HPDE6-E6E7 (cell line): ENCODE results near the gene CYTL1.
"Not testable (repeated sequence)": the region's sequence is repeated elsewhere in the genome, so short reads cannot be mapped to it uniquely, and the experiment has no call there.

Source experiments
- DNase-seq: peaks from one replicate; pipeline ENCODE4 v3.0.0; 2011; ENCODE audit warnings: missing footprints; ENCODE audit errors: extremely low spot score

CYTL1 gene, protein sequence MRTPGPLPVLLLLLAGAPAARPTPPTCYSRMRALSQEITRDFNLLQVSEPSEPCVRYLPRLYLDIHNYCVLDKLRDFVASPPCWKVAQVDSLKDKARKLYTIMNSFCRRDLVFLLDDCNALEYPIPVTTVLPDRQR

DNA sequence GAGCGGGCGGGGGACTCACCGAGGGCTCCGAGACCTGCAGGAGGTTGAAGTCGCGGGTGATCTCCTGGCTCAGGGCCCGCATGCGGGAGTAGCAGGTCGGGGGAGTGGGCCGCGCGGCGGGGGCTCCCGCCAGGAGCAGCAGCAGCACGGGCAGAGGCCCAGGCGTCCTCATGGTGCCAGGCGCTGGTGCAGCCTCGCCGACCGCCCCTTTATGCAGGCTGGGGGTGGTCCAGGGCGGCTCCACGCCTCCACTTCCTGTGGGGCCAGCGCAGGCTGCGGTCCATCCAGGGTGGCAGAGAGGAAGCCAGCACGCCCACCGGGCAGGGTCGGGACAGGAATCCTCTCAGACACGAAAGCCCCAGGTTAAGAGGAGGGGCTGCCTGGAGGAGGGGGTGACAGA, at the start of gene CYTL1:
TSS of gene CYTL1 (minus strand) at position 185 of the 400 bp plus-strand sequence. CDS start at position 172, 13 bp downstream.
- DNase-seq: no peak

DNA sequence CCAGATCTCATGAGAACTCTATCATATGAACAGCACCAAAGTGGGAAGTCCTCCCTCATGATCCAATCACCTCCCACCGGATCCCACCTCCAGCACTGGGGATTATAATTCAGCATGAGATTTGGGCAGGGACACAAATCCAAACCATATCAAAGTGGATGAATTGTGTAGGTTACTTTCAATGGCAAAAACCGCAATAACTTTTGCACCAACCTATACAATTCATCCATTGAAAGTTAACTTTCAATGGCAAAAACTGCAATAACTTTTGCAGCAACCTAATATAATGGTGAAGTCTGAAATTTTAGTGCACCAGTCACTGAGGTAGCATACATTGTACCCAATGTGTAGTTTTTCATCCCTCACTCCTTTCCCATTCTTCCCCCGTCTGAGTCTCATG, 48.6 kb upstream of the CYTL1 start:
- DNase-seq: no peak

DNA sequence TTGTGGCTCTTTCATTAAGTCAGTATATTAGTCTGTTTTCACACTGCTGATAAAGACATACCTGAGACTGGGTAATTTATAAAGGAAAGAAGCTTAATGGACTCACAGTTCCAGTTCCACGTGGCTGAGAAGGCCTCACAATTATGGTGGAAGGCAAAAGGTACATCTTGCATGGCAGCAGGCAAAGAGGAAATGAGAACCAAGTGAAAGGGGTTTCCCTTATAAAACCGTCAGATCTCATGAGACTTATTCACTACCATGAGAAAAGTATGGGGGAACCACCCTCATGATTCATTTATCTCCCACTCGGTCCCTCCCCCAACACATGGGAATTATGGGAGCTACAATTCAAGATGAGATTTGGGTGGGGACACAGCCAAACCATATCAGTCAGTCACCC, 47.7 kb upstream of the CYTL1 start:
- DNase-seq: not testable (repeated sequence)

DNA sequence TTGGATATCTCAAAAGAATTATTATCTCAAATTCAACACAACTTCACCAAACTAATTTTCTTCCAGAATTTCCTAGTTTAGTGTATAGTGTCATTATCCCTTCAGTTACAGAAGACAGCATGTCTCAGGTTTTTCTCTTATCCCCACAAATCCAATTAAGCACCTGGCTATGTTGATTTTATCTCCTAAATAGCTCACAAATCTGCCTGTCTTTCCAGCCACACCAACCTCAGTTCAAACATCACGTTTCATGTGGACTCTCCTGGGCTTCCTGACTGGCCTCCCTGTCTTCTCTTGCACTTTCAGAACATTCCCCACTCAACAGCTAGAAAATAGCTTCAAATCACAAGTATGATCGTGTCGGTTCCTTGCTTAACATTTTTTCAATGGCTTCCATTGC, 46.8 kb upstream of the CYTL1 start:
- DNase-seq: no peak

DNA sequence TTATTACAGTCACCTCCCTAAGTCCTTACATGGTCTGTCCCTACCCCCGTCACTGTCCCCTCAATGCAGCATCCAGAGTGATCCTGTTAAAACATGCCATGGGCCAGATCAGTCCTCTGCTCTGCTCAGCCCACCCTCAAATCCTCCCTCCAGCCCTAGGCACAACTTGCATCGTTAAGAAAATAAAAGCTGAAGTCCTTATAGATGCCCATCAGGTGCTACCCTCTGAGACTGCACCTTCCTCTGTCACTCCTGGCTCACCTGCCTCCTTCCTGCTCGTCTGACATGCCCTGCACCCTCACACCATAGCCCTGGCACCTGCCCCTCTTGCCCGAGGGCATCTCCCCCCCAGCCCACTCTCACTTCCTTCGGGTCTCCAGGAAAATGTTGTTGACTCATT, 36.2 kb upstream of the CYTL1 start:
- no peak for DNase-seq

DNA sequence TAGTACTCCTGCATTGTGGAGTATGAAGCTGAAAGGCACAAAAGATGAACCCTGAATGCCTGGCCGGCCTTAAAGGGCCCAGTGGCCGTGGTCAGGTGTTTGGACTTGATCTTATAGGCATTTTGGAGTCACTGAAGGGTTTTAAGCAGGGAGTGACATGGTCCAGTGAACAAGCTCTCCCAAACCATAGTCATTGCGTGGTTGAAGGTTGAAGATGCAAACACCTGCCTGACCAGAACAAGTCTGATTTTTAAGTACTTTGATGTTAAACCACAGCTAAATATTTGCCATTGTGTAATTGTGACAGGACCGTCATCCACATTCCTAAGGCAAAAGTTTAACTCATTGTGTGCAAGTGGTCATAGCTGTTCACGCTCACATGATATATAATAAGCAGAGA, 35.3 kb upstream of the CYTL1 start:
- no peak for DNase-seq

DNA sequence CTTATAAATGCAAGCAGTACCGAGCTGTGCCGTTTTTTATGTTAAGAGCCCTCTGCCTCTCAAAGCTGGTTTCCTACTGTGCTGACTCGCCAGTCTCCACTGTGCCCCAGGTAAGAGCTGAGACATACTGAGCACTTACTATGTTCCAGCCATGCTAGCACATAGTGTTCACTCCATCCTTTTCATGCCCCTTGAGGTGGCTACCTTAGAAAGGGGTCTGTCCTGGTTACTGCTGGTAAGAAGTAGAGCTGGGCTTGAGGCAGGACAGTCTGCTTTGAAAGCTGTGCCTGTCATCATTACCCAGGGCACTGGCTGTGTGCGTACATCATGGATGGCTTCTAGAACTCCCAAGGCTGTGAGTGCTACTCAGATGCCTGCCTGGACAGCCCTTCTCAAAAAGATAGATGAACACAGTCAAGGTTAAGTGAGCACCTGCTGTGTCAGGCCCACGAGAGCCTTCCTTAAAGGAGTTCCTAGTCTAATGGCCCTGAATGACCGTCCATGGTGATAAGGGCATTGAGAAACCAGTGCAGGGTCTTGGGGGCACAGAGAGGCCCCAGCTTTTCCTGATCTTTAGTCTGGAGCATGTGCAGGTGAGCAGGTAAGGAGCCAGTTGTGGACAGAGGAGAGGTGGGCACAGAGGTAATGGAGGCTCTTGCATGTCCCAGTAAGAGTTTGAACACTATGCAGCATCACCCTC, 33.6 kb upstream of the CYTL1 start:
- no peak for DNase-seq

DNA sequence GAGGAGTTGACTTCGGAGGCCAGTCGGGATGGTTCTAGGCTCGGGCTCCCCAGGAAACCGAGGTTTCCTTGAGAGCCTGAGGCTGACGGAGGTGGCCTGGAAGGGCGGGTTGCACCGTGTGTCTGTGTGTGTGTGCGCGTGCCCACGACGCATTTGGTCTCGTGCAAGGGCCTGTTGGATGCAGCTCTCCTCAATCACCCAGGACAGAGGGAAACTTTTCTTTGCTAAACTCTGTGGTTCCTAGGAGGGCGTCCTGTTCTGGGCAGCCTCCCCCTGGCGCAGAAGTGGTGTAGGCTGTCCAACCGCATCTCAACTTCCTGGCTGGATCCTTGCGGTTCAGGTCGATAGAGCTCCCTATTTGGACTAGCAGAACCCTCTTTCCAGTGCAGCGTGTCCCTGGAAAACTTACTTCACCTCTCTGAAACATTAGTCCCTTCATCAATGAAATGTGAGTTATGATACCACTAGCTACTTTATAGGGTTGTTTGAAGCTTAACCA, 33.0 kb upstream of the CYTL1 start:
- no peak for DNase-seq

DNA sequence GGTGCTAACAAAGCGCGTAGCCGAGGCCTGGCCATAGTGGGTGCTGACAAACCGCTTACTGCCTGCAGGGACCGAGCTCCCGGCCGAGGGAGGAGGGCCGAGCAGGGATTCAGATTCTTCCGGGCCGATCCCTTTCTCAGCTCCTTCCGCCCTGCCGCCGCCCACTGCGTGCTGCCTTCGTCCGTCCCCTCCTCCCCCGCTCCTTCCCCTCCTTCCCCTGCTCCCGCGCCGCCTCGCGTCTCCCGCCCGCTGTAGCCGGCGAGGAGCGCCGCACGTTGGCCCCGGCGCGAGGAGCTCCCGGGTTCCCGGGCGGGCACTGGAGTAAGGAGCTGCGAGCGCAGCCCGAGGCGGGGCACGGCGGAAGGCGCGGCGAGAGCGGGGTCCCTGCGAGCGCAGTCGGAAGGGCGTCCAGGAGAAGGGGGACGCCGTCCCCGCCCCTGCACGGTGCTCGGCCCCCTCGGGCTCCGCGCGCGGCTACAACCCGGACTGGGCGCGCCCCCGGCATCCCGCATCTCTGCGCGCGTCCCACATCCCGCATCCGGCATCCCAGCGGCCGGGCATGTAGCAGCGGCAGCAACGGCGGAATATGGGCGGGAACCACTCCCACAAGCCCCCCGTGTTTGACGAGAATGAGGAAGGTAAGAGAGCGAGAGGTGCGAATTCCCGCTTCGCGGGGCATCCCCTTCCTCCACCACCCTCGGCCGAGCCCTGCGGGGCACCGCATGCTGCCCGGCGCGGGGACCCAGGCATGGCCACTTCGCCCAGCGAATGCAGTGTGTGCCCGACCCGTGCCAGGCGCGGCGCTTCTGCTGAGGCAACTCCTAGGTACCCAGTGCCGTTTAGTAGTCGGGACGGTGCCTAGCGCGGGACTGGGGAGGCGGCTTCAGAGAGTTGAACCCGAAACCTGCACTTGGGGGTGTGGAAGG, 32.3 kb upstream of the CYTL1 start, which contains the start of gene STK32B:
TSS of gene STK32B (plus strand) at position 203 of the 926 bp plus-strand sequence.
- DNase-seq: no peak

DNA sequence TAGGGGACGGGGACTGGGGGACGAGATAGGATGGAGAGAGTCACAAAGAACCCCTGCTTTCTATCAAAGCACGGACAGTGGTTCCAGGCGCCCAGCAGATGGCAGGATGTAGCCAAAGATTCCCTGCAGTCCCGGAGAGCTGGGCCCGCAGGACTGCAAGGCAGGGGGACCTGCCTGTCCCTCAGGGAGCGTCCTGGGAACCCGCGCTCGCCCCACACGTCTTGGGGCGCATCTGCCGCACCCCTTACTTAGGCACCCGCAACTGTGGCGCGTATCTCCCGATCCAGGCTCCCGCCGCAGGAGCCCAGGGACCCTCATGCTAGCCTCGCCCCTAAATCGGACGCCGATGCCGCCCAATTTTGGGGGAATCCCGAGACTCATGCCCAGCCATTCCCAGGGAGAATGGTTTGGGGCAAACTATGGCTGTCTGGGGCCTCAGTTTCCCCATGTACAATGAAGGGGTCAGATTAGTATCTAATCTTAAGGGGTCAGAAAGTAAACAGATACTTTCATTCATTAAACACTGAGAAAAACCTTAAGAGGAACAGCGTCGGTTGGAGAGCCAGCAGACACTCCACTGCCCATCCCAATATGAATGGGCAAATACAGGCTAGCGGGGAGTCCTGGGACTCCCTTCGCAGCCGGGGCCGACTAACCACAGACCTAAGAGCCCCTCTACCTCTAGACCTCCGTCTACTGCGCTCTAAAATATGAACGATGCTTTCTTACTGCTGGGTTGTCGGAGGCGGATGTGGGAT, 31.4 kb upstream of the CYTL1 start:
- peak; percentile 46 for DNase-seq

DNA sequence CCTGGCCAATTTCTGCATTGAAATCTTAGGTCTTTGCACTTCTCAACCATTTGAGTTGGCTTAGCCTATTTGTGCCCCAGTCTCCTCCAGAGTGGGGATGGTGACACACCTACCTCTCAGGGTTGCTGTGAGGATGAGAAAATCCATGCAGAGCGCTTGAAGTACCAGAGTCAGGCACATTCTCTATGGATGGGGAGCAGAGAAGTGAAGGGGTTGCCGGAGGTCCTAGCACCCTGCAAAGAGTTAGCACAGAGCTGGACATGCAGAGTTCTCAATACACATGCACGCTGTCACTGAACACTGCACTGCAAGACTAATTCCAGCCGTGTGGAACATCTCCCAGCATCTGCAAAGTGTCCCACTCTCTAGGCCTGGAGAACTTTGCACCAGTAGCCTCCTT, 29.5 kb upstream of the CYTL1 start:
- DNase-seq: no peak

DNA sequence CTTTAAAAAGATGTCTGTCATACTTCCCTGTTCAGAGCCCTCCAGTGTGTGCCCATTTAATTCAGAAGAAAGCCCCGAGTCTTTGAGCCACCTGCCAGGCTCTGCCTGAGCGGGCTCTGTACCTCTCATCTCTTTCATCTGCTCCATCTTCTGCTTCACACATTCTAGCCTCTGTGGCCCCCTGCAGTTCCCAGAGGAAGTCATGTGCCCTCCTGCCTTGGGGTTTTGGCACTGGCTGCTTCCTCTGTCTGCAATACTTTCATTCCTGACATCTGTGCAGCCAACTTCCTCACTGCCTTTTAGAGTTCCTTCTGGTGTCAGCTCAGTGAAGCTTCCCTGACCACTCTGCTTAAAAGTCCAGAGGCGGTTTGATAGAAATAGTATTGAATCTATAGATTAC, 25.8 kb upstream of the CYTL1 start:
- DNase-seq: no peak

DNA sequence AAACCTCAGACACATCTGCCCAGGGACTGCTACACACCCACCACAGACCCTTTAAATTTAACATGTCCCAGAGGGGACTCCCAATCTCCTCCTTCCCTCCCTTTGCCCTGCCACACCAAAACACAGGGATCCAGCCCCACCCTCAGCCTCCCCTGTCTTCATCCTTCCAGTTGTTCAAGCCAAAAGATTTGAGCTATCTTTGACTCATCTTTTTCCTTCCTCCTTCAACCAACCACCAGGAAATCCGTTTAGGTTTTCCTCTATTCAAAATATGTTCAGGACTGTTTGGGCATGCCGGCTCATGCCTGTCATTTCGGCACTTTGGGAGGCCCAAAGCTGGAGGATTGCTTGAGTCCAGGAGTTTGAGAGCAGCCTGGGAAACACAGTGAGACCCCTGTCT, 25.1 kb upstream of the CYTL1 start:
- no peak for DNase-seq

DNA sequence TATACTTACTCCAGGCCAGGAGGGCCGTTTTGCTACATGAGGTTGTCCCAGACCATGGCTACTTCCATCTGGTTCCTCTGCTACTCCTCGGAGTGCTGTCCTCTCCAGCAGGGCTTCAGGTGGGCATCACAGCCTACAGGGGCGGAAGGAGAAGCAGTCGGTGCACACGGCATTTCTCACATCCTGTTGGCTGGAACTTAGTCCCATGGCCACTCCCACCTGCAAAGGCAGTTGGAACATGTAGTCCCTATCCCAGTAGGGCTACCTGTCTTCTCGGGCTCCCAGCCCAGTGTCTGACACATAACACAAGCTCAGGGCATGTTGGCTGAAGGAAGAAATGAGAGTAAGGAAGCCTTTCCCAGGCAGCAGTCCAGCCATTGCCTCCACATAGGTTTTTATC, 24.3 kb upstream of the CYTL1 start:
- DNase-seq: no peak

DNA sequence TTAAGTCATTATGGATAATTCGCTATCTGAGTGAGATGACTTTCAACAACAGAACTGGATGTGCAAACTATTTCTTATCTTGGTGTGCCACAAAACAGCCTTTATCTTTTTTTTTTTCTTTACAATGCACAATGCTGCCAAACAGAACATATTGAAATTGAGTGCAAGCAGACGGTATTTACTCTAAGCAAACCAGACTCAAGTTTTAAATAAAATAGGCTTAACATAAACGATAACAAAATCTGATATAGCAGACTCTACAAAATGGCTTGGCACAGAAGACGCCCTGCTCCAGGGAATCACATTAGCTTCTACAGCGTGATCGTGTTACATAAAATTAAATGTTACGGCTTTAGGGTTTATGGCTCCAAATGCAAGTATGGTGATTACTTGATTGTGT, 22.4 kb upstream of the CYTL1 start:
- DNase-seq: no peak

DNA sequence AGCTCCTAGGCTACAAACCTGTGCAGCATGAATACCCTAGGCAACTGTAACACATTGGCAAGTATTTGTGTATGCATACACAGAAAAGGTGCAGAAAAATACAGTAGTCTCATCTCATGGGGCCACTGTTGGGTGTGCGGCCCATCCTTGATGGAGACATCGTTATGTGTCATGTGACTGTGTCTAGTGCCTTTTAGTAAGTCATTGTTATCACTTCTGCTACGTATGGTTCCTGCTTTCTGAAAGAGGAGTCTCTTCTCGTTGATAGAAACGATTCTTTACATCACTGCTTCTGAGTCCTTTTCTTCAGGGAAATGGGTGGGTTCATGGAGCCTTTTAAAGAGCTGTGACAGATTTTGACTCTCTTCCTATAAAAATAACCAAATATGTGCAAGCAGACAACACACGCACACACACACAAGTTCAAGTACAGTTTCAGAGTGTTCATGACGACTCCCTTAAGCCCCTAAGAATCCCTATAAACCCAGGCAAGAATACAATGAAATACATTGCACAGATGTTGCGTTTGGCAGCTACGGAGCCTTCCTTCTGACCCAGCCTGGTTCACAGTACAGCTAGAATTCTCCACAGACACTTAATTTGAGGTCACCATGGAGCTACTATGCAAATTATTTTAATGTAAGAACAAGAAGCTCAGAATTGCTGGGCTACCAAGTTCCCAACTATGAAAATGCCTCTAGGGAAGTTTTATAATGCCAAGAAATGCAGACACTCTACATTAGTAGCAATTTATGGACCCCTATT, 21.8 kb upstream of the CYTL1 start:
- DNase-seq: no peak

DNA sequence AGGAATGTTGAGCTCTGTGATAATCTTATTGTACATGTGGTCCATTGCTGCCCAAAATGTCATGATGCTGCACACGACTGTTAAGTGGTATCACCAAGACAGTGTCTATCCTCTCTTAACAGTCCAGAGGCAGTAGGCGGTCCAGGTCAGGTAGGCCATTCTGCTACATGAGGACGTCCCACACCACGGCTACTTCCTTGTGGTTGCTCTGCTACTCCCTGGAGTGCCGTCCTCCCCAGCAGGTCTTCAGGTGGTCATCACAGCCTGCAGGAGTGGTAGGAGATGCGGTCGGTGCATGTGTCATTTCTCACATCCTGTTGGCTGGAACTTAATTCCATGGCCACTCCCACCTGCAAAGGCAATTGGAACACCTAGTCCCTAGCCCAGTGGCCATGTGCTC, 20.5 kb upstream of the CYTL1 start:
- no peak for DNase-seq

DNA sequence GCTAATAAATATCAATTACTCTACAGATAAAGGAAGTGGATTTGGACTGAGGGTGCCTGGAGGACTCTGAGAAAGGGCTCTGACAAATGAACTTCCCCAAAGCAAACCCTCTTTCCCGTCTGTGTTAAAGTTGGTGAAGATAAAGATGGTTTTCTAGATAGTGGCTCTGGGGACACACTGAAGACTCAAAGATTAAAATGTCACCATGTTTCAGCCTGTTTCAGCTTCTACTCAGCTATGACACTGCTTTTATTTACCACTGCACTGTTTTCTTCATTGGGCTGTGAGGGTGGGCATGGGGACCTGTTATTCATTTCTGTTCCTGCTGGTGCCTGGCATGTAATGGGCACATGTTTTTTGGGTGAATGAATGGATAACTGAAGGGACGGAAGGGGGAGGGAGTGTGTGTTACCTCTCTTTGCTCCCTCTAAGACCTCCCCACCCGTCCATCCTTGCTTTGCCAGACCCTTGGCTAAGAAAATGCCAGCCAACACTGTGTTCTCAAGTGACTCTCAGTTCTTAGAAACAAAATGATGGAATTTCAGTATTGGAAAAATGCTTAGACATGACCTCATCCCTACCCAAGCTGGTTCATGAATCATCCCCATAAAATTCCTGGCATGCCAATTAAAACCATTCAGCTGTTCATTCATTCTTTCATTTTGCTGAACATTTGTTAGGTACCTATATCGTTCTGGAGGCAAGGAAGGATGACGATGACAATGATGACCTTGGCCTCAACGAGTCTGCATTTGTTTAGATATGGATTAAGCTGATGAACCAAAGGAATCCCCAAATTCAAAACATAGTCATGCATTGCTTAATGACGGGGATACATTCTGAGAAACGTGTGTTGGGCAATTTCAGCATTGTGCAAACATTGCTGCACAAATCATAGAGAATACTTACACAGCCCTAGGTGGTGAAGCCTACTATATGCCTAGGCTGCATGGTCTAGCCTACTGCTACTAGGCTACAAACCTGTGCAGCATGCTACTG, 18.6 kb upstream of the CYTL1 start:
- no peak for DNase-seq

DNA sequence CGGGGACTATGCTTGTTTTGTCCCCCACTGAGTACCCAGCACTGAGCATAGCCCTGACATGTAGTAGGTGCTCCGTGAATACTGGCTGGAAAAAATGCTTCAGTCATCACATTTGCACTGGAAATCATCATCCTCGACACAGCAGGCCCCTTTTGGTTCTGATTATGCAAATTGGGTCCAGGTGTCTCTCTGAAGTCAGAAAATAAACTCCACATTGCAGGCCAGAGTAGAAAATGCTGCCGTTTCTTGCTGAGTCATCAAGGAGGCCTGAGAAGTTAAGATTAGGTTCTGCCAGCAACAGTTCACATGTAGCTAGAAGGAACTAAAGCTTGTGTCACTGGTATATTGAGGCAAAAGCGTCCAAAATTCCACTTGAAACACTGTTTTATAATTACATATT, 17.0 kb upstream of the CYTL1 start:
- DNase-seq: no peak

DNA sequence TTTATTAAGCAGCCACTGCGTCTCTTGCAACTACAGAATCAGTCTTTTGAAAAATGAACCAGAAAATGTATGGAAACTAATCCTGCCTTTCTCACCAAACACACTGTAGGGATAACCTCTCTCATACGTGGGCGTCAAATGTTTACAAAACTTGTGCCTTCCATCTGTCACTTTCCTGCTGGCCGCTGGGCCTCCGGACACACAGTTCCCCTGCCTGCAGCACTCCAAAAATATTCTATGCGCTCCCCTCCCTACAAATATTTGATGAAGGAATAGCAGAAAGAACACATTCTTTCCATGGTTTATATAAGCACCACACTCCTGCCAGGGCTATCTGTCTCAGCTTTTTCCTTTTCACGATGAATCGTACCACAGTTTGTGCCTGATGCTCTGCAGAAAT, 14.9 kb upstream of the CYTL1 start:
- no peak for DNase-seq
